Measurements from ENCODE around the gene KLF16. TPM values are rescaled to one million over a fixed set of nuclear protein-coding genes. Genes with fewer than 3 reads are reported as not detected.

KLF16 gene
- total RNA-seq, 1 donor from 2014 or later: 15.3 TPM

DNA sequence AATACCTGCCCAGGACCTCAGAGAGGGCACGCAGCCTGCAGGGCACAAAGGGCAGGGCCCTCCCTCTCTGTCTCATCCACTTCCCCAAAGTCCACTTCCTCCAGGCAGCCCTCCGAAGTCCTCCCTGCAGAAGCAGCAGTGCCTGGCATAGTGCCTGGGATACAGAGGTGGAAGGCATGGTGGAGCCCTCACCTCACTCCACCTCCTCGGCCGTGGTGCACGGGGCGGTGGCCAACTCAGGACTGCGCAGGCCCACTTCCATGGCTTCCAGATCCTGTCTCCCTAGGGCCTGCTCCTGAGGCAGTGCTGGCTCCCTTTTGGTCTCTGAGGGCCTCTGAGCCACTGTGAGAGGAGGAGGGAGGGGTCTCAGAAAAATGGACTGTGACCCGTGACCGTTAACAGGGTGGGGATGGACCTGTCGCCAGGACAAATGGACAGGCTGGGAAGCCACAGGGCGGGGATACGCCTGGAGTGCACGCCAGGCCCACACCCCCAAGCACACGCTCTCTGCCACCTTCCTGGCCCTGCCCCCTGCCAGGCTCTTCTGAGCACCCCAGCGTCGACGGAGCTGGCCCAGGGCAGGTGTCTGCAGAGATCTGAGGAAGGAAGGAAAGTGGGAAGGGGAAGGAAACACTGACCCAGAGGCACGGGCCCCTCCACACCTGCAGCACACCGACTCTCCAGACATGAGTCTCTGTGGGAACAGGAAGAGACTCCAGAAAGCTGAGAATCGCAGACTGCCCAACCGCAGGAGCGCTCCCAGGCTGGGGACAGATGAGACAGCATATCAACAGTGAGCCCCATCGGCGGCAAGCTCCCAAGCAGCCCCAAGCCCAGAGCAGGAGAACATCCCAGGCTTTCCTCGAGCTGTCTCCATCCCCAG lies 23.5 kb downstream of the KLF16 start:
- H3K36me3 ChIP-seq (ENCODE audit: control insufficient read depth, insufficient read depth, low read length): peaks cover 1% of the 10 kb centered on the region
- TF ChIP-seq, protein P1, sequence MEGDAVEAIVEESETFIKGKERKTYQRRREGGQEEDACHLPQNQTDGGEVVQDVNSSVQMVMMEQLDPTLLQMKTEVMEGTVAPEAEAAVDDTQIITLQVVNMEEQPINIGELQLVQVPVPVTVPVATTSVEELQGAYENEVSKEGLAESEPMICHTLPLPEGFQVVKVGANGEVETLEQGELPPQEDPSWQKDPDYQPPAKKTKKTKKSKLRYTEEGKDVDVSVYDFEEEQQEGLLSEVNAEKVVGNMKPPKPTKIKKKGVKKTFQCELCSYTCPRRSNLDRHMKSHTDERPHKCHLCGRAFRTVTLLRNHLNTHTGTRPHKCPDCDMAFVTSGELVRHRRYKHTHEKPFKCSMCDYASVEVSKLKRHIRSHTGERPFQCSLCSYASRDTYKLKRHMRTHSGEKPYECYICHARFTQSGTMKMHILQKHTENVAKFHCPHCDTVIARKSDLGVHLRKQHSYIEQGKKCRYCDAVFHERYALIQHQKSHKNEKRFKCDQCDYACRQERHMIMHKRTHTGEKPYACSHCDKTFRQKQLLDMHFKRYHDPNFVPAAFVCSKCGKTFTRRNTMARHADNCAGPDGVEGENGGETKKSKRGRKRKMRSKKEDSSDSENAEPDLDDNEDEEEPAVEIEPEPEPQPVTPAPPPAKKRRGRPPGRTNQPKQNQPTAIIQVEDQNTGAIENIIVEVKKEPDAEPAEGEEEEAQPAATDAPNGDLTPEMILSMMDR (IDR thresholded peaks at IDR 0.05; ENCODE audit: insufficient read depth, low read length, poor library complexity, severe bottlenecking): no peak
- H3K27me3 ChIP-seq (ENCODE audit: control insufficient read depth, insufficient read depth, low read length): no peaks in the 10 kb centered on the region
- no peak overlapping the region for H3K4me3 ChIP-seq (ENCODE audit: low read depth, low read length)
- DNase-seq (ENCODE audit: low read depth): no peak

DNA sequence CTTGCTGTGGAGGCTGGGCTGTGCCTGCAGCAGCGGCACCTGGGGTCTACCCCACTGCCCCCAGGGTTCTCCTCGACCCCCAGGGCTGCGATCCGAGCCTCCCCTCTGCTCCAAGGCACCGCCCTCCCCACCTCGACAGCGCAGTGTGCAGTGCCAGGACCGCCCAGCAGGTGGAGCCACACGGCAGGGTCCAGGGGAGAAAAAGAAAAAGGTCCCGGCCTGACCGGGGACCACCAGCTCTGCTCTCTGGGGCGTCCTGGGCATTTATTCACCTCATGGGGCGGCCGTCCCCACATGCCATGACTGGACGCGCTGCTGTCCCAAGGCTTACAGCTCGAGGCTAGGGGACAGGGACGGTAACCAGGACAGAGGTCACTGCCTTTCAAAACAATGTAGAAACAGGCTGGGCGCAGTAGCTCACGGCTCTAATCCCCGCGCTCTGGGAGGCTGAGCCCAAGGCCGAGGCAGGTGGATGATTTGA lies 25.7 kb downstream of the KLF16 start:
- Histone ChIP-seq H3K27me3 (ENCODE audit: control insufficient read depth, insufficient read depth, low read length) (no peaks in the 10 kb centered on the region), H3K4me3 (ENCODE audit: low read depth, low read length) (no peak overlapping the region), H3K36me3 (ENCODE audit: control insufficient read depth, insufficient read depth, low read length) (peaks cover 1% of the 10 kb centered on the region)
- no peak for DNase-seq (ENCODE audit: low read depth)
- TF ChIP-seq, protein P1 (IDR thresholded peaks at IDR 0.05; ENCODE audit: insufficient read depth, low read length, poor library complexity, severe bottlenecking): peak; percentile 99

DNA sequence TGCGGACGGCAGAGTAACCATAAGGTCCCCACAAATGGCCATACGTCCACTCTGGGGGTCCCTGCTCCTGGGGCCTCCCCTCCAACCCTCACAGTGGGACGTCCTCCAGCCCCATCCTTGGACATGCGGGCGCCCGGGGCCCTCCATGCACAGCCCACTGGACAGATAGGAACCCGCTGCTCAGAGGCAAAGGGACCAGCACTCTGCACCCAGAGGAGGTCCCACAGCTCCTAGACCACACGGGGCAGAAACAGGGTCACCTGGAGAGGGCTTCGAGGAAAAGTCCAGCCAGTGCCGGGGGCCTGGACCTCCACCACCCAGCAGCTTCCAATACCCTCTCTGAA lies 26.2 kb downstream of the KLF16 start:
- Histone ChIP-seq H3K36me3 (ENCODE audit: control insufficient read depth, insufficient read depth, low read length) (peaks cover 1% of the 10 kb centered on the region), H3K4me3 (ENCODE audit: low read depth, low read length) (no peak overlapping the region), H3K27me3 (ENCODE audit: control insufficient read depth, insufficient read depth, low read length) (no peaks in the 10 kb centered on the region)
- TF ChIP-seq, protein P1 (IDR thresholded peaks at IDR 0.05; ENCODE audit: insufficient read depth, low read length, poor library complexity, severe bottlenecking): no peak
- DNase-seq (ENCODE audit: low read depth): no peak

DNA sequence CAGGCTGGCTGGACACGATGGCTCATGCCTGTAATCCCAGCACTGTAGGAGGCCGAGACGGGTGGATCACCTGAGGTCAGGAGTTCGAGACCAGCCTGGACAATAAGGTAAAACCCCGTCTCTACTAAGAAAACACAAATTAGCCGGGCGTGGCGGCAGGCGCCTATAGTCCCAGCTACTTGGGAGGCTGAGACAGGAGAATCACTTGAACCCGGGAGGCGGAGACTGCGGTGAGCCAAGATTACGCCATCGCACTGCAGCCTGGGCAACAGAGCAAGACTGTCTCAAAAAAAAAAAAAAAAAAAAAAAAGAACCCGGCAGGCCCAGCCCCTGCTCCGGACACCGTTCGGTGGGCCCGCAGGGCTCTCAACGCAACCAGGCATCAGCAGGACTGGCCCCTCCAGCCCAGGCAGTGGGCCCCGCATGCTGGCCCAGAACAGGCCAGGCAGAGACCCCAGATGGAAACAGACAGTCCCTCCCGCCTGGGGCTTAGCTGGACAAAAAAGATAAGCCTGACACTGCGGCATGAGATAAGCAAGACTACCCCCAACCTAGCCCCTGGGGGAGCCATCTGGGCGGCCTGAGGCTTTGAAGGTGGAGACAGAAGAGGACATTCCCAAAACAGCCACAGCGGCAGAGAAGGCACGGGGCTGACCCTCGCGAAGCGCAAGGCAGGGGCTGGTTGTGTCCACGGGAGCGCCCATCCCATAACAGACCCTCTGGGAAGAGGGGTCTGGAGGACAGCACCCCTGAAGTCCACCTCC lies 26.7 kb downstream of the KLF16 start:
- DNase-seq (ENCODE audit: low read depth): no peak
- TF ChIP-seq, protein P1 (IDR thresholded peaks at IDR 0.05; ENCODE audit: insufficient read depth, low read length, poor library complexity, severe bottlenecking): no peak
- Histone ChIP-seq H3K36me3 (ENCODE audit: control insufficient read depth, insufficient read depth, low read length) (peaks cover 1% of the 10 kb centered on the region), H3K4me3 (ENCODE audit: low read depth, low read length) (no peak overlapping the region), H3K27me3 (ENCODE audit: control insufficient read depth, insufficient read depth, low read length) (no peaks in the 10 kb centered on the region)

DNA sequence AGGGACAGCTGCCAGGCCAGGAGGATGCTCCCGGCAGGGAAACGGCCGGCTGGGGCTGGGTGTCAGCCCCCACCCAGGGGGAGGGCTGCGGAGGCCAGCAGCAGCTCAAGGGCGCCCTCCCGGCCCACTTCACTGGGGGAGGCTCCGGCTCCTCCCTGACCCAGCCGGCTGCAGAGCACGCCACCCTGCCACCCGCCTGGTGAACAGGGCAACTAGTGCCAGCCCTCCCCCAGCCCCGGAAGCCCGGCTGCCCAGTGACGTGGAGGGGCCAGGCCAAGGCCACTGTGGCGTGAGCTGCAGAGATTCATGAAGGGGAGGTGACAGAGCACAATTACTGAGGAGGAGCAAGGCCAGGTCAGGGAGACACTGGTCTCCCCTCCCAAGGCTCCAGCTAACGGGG lies 29.8 kb downstream of the KLF16 start:
- TF ChIP-seq, protein P1 (IDR thresholded peaks at IDR 0.05; ENCODE audit: insufficient read depth, low read length, poor library complexity, severe bottlenecking): no peak
- DNase-seq (ENCODE audit: low read depth): no peak
- H3K4me3 ChIP-seq (ENCODE audit: low read depth, low read length): no peak overlapping the region
- no peaks in the 10 kb centered on the region for H3K27me3 ChIP-seq (ENCODE audit: control insufficient read depth, insufficient read depth, low read length)
- peaks cover 1% of the 10 kb centered on the region for H3K36me3 ChIP-seq (ENCODE audit: control insufficient read depth, insufficient read depth, low read length)

All from kidney epithelial cell (primary cell).